GM21737 (cell line): Measurements from ENCODE around the gene SULT6B1.

Experiments
- ATAC-seq: cut with Tn5 transposase; IDR thresholded peaks from one replicate; pipeline ENCODE4 v1.9.1; 2021; ENCODE audit warnings: mild to moderate bottlenecking, moderate library complexity; ENCODE audit not compliant: unreplicated experiment

Gene SULT6B1

DNA sequence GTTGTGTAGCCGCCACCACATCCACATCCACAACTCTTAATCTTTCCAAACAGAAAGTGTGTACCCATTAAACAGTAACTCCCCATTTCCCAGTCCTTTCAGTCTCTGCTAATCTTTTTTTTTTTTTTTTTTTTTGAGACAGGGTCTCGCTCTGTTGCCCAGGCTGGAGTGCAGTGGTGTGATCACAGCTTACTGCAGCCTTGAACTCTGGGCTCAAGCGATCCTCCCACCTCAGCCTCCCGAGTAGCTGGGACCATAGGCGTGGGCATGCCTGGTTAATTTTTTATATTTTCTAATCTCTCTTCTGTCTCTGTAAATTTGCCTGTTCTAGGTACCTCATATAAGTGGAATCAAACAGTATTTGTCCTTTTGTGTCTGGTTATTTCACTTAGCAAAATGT, 35.2 kb downstream of the SULT6B1 start:
- no peak for ATAC-seq

DNA sequence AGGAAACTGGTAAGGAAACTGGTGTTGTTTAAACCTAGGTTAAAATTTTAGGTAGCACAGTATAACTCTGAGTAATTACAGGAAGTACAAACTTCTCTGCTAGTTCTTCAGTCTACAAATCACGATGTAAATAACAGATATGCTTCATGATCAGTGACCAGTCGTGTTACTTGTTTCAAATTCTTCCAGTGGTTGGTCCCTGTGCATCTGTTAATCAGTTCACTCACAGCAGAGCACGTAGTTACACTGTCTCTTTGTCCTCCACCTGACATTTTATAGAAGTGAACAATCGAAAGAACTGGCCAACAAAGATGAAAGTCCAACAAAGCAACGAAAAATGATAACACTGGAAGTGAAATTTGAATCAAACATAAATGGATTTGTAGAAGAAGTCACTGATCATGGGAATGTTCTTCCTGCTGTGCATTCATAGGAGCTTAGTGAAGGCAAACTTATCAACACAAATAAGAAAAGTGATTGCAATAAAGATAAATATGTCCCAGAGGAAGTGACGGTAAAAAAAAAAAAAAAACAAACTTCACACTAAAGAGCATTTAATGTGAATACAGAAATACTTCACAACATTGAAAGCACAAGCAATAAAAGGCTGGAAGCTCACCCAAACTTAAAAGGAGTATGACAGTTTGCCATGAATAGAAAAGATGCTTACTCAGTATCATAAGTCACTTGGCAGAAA, 38.7 kb downstream of the SULT6B1 start:
- no peak for ATAC-seq

DNA sequence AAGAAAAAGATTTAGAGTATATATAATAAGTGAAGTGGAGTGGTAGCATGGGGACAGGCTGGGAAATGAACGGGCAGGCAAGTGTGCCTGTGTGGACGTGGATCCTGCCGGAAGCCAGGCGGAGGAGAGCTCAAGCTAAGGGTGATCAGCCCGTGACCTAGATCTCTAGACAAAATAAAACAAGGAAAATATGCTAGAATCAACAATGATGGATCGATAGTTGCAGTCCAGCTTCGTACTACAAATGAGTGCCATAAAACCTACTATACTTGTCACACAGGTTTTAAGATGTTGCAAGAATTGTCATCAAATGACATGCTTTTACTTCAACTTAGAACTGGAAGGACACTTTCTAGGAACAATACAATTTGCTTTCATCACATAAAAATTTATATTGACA, 40.1 kb downstream of the SULT6B1 start:
- ATAC-seq: no peak

DNA sequence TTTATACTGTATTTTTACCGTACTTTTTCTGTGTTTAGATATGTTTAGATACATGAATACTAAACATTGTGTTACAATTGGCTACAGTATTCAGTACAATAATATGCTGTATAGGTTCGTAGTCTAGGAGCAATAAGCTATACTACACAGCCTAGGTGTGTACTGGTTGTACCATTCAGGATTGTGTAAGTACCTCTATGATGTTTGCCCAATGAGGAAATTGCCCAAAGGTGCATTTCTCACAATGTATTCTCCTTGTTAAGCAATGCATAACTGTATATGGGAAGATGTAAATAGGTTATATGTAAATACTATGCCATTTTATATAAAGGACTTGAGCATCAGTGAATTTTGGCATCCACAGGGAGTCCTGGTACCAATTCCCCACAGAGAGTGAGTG, 42.4 kb downstream of the SULT6B1 start:
- ATAC-seq: no peak

DNA sequence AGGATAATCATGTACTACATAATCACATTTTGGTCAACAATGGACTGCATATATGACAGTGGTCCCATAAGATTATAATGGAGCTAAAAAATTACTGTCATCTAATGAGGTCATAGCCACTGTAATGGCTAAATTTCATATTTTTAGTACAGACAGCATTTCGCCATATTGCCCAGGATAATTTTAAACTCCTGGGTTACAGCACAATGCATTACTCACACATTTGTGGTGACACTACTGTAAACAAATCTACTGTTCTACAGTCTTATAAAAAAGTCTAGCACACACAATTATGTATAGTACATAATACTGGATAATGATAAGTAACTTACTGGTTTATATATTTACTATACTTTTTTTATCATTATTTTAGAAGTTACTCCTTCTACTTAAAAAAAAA, 44.5 kb downstream of the SULT6B1 start:
- ATAC-seq: no peak

DNA sequence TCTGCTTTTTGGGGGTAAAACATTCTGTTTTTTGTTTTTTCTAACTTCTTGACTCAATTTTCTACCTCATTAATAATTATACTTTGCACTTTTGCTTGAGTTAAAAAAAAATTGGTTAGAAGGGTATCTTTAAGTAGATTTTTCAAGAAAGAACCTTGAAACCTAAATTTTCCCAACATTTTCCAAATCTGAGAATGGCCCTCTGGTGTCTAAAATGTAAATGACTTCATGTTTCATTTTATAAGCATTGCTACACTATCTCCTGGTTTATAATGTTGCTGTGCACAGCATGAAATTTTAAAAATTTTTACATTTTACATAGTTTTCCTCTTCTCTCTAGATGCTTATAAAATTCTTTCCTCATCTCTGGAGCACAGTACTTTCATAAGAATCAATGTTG, 45.9 kb downstream of the SULT6B1 start:
- ATAC-seq: no peak

DNA sequence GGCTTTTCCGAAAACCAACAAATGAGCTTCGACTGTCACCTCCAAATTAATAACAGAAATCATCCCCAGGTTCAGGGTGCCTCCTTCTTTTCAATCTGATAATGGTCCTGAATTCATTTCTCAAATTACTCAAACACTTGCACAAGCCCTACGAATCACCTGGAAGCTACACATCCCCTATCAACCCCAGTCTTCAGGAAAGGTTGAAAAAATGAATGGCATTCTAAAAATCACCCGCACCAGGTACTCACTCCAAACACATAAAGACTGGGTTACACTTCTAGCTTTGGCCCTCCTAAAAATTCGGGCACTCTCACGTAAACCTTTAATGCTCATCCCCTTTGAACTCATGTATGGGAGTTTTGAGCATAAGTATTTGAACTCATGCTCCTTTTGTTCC, 55.6 kb downstream of the SULT6B1 start:
- no peak for ATAC-seq

DNA sequence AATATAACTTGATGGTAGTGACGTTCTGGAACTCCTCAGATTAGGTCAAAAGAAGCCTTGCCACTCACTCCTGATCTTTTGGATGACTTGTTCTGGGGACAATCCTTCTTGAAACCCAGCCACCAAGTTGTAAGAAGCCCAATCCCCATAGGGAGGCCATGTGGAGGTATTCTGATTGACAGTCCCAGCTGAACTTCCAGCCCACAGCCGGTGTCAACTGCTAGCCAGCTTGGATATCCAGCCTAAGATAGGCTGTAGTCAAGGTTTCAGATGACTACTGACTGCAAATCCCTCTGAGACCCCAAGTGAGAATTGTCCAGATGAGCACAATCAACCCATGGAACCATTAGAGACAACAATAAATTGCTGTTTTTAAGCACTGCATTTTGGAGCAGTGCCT, 63.1 kb downstream of the SULT6B1 start:
- no peak for ATAC-seq

DNA sequence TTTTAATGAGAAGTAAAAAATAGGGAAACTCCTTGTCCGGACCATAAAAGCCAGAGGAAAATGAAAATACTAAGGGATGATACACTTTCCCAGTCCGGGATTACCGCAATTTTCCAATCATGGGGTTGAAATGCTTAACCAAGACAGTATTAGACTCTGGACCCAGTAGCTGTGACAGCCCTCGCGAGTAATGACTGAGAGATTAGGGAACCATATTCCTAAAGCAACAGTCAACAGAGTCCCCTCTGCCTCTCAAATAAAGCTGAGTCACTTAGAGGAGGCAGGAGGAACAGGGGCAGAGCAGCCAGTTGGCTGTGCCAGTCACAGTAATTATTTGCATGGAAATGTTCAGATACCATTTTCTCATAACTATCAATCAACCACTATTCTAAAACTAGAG, 69.3 kb downstream of the SULT6B1 start:
- ATAC-seq: no peak
